Adrenal gland (tissue), 12 donors: Measurements from ENCODE around the gene JAZF1. TPM values are rescaled to one million over a fixed set of nuclear protein-coding genes. Genes with fewer than 3 reads are reported as not detected.
A peak's percentile ranks its signal among the peaks of the same experiment; 100 is the strongest.

ENCODE experiments used
- DNase-seq, 7 donors: peaks; one replicate each; pipeline ENCODE4 v3.0.0-alpha.2; 2019 to 2020
- H3K27ac ChIP-seq, 5 donors: fragments of 200-600 bp; sonication (generic) in 4 of 5; 1 replicate in 3 of 5; 2 replicates in 2 of 5; pipeline versions ENCODE4 v1.5.1 to v1.8.0; 2016 to 2020; ENCODE audit warnings: mild to moderate bottlenecking in 1 of 5
- H3K27me3 ChIP-seq: fragments of 200-600 bp; 2 replicates; pipeline ENCODE4 v1.8.0; 2021
- H3K36me3 ChIP-seq, 2 donors: fragments of 200-600 bp; replicated peaks in 1 of 2; 1 replicate in 1 of 2; 2 replicates in 1 of 2; pipeline versions ENCODE4 v1.5.1 to v1.8.0; 2018 to 2022
- H3K4me1 ChIP-seq, 2 donors: fragments of 200-600 bp; replicated peaks in 1 of 2; 1 replicate in 1 of 2; 2 replicates in 1 of 2; pipeline versions ENCODE4 v1.5.1 to v1.8.0; 2018 to 2021
- H3K4me3 ChIP-seq, 4 donors: fragments of 200-600 bp; sonication (generic) in 3 of 4; one replicate each; pipeline ENCODE4 v1.5.1; 2016 to 2018
- H3K9me3 ChIP-seq, 3 donors: fragments of 200-600 bp; sonication (generic) in 1 of 3; replicated peaks in 1 of 3; 1 replicate in 2 of 3; 2 replicates in 1 of 3; pipeline versions ENCODE4 v1.5.1 to v1.8.0; 2016 to 2021
- CTCF ChIP-seq, 6 experiments: fragments of 450-650 bp in 4 of 6; fragments of 200-600 bp in 2 of 6; sonication (generic) in 1 of 6; IDR thresholded peaks; 1 replicate in 5 of 6; 2 replicates in 1 of 6; pipeline versions ENCODE4 v1.5.1 to v1.8.0; 2016 to 2021; ENCODE audit warnings: antibody characterized with exemption in 6 of 6, mild to moderate bottlenecking in 2 of 6, moderate library complexity in 1 of 6
- POLR2A ChIP-seq, 2 donors: fragments of 450-650 bp; IDR thresholded peaks; one replicate each; pipeline ENCODE4 v1.6.1; 2017; ENCODE audit warnings: antibody characterized with exemption in 2 of 2, mild to moderate bottlenecking in 2 of 2, moderate library complexity in 1 of 2
- WGBS, 4 donors: extraction: QIAGEN DNeasy Blood & Tissue Kit in 2 of 4; methylation state at CpG; one replicate each; pipeline versions ENCODE4 v1.1.5 to v1.1.7; 2013 to 2017; 5-methylcytosine and 5-hydroxymethylcytosine counted together
- intact Hi-C, 2 donors: fragments of 100-400 bp; cut with DNase I; formaldehyde crosslinking; loops; one replicate each; pipeline versions ENCODE4 v1.14.1 to v1.15.0; 2022 to 2023
- polyA plus RNA-seq, 3 donors: library from polyadenylated mRNA; stranded (reverse); fragments of 200-250 nt in 2 of 3; fragments of 350-450 nt in 1 of 3; fragmentation: Illumina TruSeq in 1 of 3; extraction: RNeasy Lipid Tissue Mini Kit (QIAGEN cat#74804) in 1 of 3; gene quantifications; one replicate each; pipeline ENCODE4 v1.2.3, GENCODE V29; 2013 to 2014
- total RNA-seq, 9 donors: library from RNA; depleted of rRNA in 4 of 9; stranded (reverse); fragments of >200 nt in 4 of 9; fragments of 120-200 nt in 1 of 9; fragmentation: NEBNext Ultra II Directional in 1 of 9; extraction: Animal tissue kit (Norgen Biotek cat#: 25700) in 1 of 9; gene quantifications; one replicate each; pipeline versions ENCODE4 v1.1.0 to v1.2.4, GENCODE V29; 2013 to 2023
- donor health status: healthy with polysubstance abuse.
- donor health status: Bipolar disorder and iron deficiency.
- donor health status: DM: yes; HTN: yes; CAD: no.
- donor health status: DM: no; HTN: no; CAD: no.
- donor health status: DM: no; HTN: no; CAD: no.
- donor health status: DM: yes; HTN: yes; CAD: no.

Gene JAZF1
- total and polyA plus RNA-seq, 12 donors: 18.5 to 192 (median 96.3) TPM

GRCh38 chr7:28187012-28187411 lies 6.4 kb upstream of the JAZF1 start:
- intact Hi-C loops: no loop called here
- DNase-seq: no peak
- no peak overlapping the region for H3K4me3 ChIP-seq
- H3K9me3 ChIP-seq: no peaks in the 10 kb centered on the region
- H3K27me3 ChIP-seq: no peaks in the 10 kb centered on the region
- no peak for TF ChIP-seq POLR2A (IDR thresholded peaks at IDR 0.05)
- no peak for TF ChIP-seq CTCF (IDR thresholded peaks at IDR 0.05)
- no peak overlapping the region for H3K27ac ChIP-seq
- H3K36me3 ChIP-seq: no peaks in the 10 kb centered on the region
- peaks cover 5 to 15% of the 10 kb centered on the region in 2 donors for H3K4me1 ChIP-seq
- 94 to 96% (median 95%) methylated on average over 7 of the region's 7 CpGs for WGBS, 4 donors

- TF ChIP-seq POLR2A (IDR thresholded peaks at IDR 0.05) (no peak), CTCF (IDR thresholded peaks at IDR 0.05) (no peak)
- no peak for DNase-seq
- H3K36me3 ChIP-seq: no peaks in the 10 kb centered on the region
- no peak overlapping the region for H3K27ac ChIP-seq
- H3K4me1 ChIP-seq: peaks cover 12 to 22% of the 10 kb centered on the region in 2 donors
- intact Hi-C loops: no loop called here
- no peaks in the 10 kb centered on the region for H3K27me3 ChIP-seq
- no peak overlapping the region for H3K4me3 ChIP-seq
- 86 to 93% (median 89%) methylated on average over 5 of the region's 5 CpGs for WGBS, 4 donors
- H3K9me3 ChIP-seq: no peaks in the 10 kb centered on the region
Observed at GRCh38 chr7:28183627-28184026, 3.0 kb upstream of the JAZF1 start.

GRCh38 chr7:28182071-28182471 lies 1.5 kb upstream of the JAZF1 start:
- Histone ChIP-seq H3K27ac (peak overlapping the region in 1 of 5 donors; percentile 10), H3K9me3 (no peaks in the 10 kb centered on the region), H3K36me3 (no peaks in the 10 kb centered on the region), H3K4me1 (peaks cover 17 to 38% of the 10 kb centered on the region in 2 donors), H3K27me3 (no peaks in the 10 kb centered on the region), H3K4me3 (no peak overlapping the region)
- DNase-seq: peak in 4 of 7 donors; percentile 14 to 41 (median 35)
- TF ChIP-seq CTCF (IDR thresholded peaks at IDR 0.05) (no peak), POLR2A (IDR thresholded peaks at IDR 0.05) (no peak)
- intact Hi-C loops: no loop called here
- WGBS, 4 donors: 31 to 42% (median 37%) methylated on average over 2 of the region's 2 CpGs

- TF ChIP-seq CTCF (IDR thresholded peaks at IDR 0.05) (no peak), POLR2A (IDR thresholded peaks at IDR 0.05) (no peak)
- H3K27me3 ChIP-seq: no peaks in the 10 kb centered on the region
- no peak for DNase-seq
- H3K9me3 ChIP-seq: no peaks in the 10 kb centered on the region
- peaks cover 23 to 44% of the 10 kb centered on the region in 2 donors for H3K4me1 ChIP-seq
- 84 to 92% (median 86%) methylated on average over 5 of the region's 5 CpGs for WGBS, 4 donors
- peak overlapping the region in 1 of 5 donors; percentile 77 for H3K27ac ChIP-seq
- no peaks in the 10 kb centered on the region for H3K36me3 ChIP-seq
- intact Hi-C loops: no loop called here
- H3K4me3 ChIP-seq: no peak overlapping the region
Observed at GRCh38 chr7:28181416-28181815, 821 bp upstream of the JAZF1 start.
